Fibroblast of gingiva (primary cell): ENCODE measurements around the gene WDFY1.
"Not testable (repeated sequence)": the region's sequence is repeated elsewhere in the genome, so short reads cannot be mapped to it uniquely, and the experiment has no call there.

ENCODE experiments used
- DNase-seq: peaks from one replicate; pipeline ENCODE4 v3.0.0-alpha.2; 2011; ENCODE audit warnings: low read depth

The WDFY1 gene

GRCh38 chr2:223957092-223957851 is 12.1 kb upstream of the WDFY1 start, which contains the start of gene MRPL44:
Gene MRPL44 (plus strand): TSS chr2:223957463. CDS start chr2:223957473, 10 bp downstream.
- DNase-seq = peak; percentile 97

- no peak for DNase-seq
Observed at GRCh38 chr2:223956300-223956699, 11.2 kb upstream of the WDFY1 start.

- peak; percentile 80 for DNase-seq
Observed at GRCh38 chr2:223954401-223954800, 9.3 kb upstream of the WDFY1 start.

- DNase-seq = no peak
Observed at GRCh38 chr2:223952280-223952968, 7.3 kb upstream of the WDFY1 start.

GRCh38 chr2:223950448-223951347 is 5.6 kb upstream of the WDFY1 start:
- DNase-seq = no peak

GRCh38 chr2:223949241-223949840 is 4.2 kb upstream of the WDFY1 start:
- no peak for DNase-seq

- no peak for DNase-seq
Observed at GRCh38 chr2:223947711-223948205, 2.6 kb upstream of the WDFY1 start.

GRCh38 chr2:223945755-223946154 is 620 bp upstream of the WDFY1 start:
- DNase-seq = no peak

- DNase-seq = no peak
Observed at GRCh38 chr2:223944166-223944702, 901 bp downstream of the WDFY1 start.

- DNase-seq = peak; percentile 36
Observed at GRCh38 chr2:223943561-223944008, 1.6 kb downstream of the WDFY1 start.

GRCh38 chr2:223943135-223943534 is 2.0 kb downstream of the WDFY1 start:
- no peak for DNase-seq

- DNase-seq = peak; percentile 65
Observed at GRCh38 chr2:223941579-223942277, 3.4 kb downstream of the WDFY1 start.

- DNase-seq = not testable (repeated sequence)
Observed at GRCh38 chr2:223939438-223939837, 5.7 kb downstream of the WDFY1 start.

- no peak for DNase-seq
Observed at GRCh38 chr2:223937535-223937934, 7.6 kb downstream of the WDFY1 start.

GRCh38 chr2:223936862-223937326 is 8.2 kb downstream of the WDFY1 start:
- DNase-seq = no peak

GRCh38 chr2:223935459-223936125 is 9.5 kb downstream of the WDFY1 start:
- no peak for DNase-seq

- no peak for DNase-seq
Observed at GRCh38 chr2:223934870-223935269, 10.3 kb downstream of the WDFY1 start.

GRCh38 chr2:223932816-223933800 is 12.0 kb downstream of the WDFY1 start:
- no peak for DNase-seq
